ENCODE measurements around the gene NMU. TPM values are rescaled to one million over a fixed set of nuclear protein-coding genes. Genes with fewer than 3 reads are reported as not detected.
"Not testable (repeated sequence)": the region's sequence is repeated elsewhere in the genome, so short reads cannot be mapped to it uniquely, and the experiment has no call there.

NMU gene
- total RNA-seq, 3 donors from 2014 or later: 0.81 to 1.5 (median 1.0) TPM

DNA sequence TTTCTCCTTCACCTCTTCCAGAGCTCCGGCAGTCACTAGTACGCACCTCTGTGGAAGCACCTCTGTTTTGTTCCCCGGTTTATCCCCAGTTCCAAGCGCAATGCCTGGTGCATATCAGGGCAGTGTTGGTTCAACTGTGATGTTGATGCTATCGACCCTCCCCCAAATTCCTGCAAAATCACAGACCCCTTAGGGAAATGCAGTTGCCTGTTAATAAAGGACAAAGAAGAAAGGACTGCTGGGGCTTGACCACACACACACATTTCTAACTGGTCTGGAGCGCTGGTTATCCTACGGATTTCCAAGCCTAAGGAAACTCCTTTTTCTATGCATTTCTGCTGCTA is 530 bp upstream of the NMU start:
- Histone ChIP-seq H3K36me3 (ENCODE audit: low read depth) (no peaks in the 10 kb centered on the region), H3K4me1 (ENCODE audit: low read depth) (peaks cover 7% of the 10 kb centered on the region), H3K9me3 (no peaks in the 10 kb centered on the region), H3K4me3 (no peak overlapping the region)
- ATAC-seq (no peak), DNase-seq (no peak)
- TF ChIP-seq, protein P1, sequence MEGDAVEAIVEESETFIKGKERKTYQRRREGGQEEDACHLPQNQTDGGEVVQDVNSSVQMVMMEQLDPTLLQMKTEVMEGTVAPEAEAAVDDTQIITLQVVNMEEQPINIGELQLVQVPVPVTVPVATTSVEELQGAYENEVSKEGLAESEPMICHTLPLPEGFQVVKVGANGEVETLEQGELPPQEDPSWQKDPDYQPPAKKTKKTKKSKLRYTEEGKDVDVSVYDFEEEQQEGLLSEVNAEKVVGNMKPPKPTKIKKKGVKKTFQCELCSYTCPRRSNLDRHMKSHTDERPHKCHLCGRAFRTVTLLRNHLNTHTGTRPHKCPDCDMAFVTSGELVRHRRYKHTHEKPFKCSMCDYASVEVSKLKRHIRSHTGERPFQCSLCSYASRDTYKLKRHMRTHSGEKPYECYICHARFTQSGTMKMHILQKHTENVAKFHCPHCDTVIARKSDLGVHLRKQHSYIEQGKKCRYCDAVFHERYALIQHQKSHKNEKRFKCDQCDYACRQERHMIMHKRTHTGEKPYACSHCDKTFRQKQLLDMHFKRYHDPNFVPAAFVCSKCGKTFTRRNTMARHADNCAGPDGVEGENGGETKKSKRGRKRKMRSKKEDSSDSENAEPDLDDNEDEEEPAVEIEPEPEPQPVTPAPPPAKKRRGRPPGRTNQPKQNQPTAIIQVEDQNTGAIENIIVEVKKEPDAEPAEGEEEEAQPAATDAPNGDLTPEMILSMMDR (IDR thresholded peaks at IDR 0.05): no peak
- intact Hi-C loops (cut with DNase I, micrococcal nuclease): no loop called here

DNA sequence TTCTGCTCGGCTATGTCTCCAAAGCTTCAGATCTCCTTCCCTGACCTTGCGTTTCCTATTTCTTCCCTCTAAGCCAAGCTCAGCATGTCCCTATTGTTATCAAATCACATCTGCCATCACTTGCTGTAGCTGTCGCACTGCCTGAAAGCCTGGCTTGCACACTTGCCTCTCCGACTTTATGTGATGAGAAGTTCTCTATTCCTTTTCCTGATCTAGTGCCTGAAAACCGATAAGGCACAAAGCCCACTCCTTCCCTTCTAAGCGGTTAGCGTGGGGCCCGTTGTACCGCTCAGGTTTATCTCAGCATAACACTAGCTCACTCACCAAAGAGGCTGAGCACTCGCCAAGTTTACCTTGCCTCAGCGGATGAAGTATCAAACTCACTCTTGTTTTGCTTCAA is 816 bp downstream of the NMU start:
- ATAC-seq: no peak
- H3K36me3 ChIP-seq (ENCODE audit: low read depth): no peaks in the 10 kb centered on the region
- intact Hi-C loops (cut with DNase I, micrococcal nuclease): no loop called here
- no peak overlapping the region for H3K4me3 ChIP-seq
- TF ChIP-seq, protein P1 (IDR thresholded peaks at IDR 0.05): no peak
- no peaks in the 10 kb centered on the region for H3K9me3 ChIP-seq
- peaks cover 7% of the 10 kb centered on the region for H3K4me1 ChIP-seq (ENCODE audit: low read depth)
- DNase-seq: no peak

DNA sequence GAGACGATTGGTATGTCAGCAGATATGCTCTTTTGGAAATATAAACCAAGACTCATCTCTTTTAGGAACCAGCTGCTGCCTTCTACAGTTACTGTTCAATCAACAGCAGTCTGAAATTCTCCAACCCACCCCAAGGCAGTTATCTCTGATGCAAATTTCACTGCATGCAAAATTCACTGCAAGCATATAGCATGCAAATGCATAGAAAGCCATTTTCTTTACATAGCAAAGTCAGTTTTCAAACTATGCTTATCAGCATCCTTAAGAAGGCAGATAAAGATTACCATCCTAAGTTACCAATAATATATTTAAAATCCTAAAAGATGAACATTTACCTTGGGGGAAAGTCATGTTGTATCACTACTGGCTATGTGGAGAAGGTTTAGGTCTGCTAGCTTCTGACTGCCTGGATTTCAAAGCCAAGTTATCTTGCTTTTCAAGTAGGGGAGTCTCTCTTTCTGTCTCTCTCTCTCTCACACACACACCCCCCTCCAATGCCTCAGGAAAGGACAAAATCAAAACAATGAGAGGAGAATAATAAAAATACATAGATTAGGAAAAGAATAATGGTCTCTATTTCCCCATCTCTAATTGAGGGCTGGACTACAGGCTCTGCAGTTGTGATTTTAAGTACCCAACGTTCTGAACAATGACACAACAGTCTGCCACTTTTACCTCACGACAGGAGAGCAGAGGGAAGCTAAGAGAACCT is 1.5 kb downstream of the NMU start:
- intact Hi-C loops (cut with DNase I, micrococcal nuclease): no loop called here

DNA sequence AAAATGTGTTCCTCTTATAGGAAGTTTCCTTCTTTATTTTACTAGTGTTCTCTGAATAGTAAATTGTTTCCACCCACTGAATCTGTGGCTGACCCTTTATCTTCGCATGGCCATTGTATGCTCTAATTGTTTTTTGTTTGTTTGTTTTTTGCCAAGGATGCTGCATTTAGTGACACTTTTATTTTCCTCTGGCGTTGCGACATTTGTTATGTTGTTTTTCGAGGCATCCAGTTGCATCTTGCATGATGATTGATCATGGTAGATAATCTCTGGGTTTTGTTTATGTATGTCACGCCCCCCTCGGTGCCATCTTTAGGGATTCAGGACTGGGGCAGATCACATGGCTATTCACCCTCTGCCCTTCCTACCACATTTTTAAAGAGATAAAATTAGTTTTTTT is 2.2 kb downstream of the NMU start:
- H3K4me1 ChIP-seq (ENCODE audit: low read depth): peaks cover 7% of the 10 kb centered on the region
- no peaks in the 10 kb centered on the region for H3K9me3 ChIP-seq
- H3K4me3 ChIP-seq: no peak overlapping the region
- ATAC-seq (no peak), DNase-seq (no peak)
- TF ChIP-seq, protein P1 (IDR thresholded peaks at IDR 0.05): no peak
- intact Hi-C loops (cut with DNase I, micrococcal nuclease): no loop called here
- no peaks in the 10 kb centered on the region for H3K36me3 ChIP-seq (ENCODE audit: low read depth)

More for the DNA sequence above, 1.5 kb downstream of the NMU start:
- TF ChIP-seq, protein P1 (IDR thresholded peaks at IDR 0.05): no peak
- H3K9me3 ChIP-seq: no peaks in the 10 kb centered on the region
- no peaks in the 10 kb centered on the region for H3K36me3 ChIP-seq (ENCODE audit: low read depth)
- DNase-seq (no peak), ATAC-seq (no peak)
- H3K4me1 ChIP-seq (ENCODE audit: low read depth): peaks cover 7% of the 10 kb centered on the region
- H3K4me3 ChIP-seq: no peak overlapping the region

DNA sequence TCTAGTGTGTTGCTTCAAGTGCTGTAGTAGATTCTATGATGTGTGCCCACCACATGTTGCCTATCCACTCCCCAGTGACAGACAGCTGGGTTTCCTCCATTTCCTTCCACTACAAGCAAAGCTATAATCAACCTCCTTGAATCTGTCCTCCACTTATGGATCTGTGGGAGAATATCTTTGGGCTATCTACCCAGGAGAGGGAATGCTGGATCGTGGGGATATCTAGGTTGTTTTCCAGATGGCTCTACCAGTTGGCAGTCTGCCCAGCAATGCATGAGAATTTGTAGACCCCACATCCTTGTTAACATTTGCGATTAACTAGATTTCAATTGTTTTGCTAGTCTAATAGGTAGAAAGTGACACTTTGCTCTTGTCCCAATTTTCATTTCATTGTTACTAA is 10.3 kb downstream of the NMU start:
- no peaks in the 10 kb centered on the region for H3K9me3 ChIP-seq
- no peak for ATAC-seq
- intact Hi-C loops (cut with DNase I, micrococcal nuclease): no loop called here
- no peak overlapping the region for H3K4me3 ChIP-seq
- H3K36me3 ChIP-seq (ENCODE audit: low read depth): no peaks in the 10 kb centered on the region
- no peaks in the 10 kb centered on the region for H3K4me1 ChIP-seq (ENCODE audit: low read depth)
- no peak for DNase-seq
- TF ChIP-seq, protein P1 (IDR thresholded peaks at IDR 0.05): no peak

DNA sequence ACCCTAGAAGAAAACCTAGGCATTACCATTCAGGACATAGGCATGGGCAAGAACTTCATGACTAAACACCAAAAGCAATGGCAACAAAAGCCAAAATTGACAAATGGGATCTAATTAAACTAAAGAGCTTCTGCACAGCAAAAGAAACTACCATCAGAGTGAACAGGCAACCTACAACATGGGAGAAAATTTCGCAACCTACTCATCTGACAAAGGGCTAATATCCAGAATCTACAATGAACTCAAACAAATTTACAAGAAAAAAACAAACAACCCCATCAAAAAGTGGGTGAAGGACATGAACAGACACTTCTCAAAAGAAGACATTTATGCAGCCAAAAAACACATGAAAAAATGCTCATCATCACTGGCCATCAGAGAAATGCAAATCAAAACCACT is 12.0 kb downstream of the NMU start:
- H3K36me3 ChIP-seq (ENCODE audit: low read depth); H3K9me3 ChIP-seq; ATAC-seq; DNase-seq; H3K4me1 ChIP-seq (ENCODE audit: low read depth); H3K4me3 ChIP-seq; intact Hi-C loops (cut with DNase I, micrococcal nuclease): not testable (repeated sequence)
